Body of pancreas (tissue), 4 donors: ENCODE results near the gene SLC25A31.

Source experiments
- CTCF ChIP-seq, 7 experiments: fragments of 450-650 bp in 4 of 7; fragments of 200-600 bp in 3 of 7; sonication (generic) in 3 of 7; IDR thresholded peaks; one replicate each; pipeline ENCODE4 v1.5.1; 2016 to 2019; ENCODE audit warnings: antibody characterized with exemption in 7 of 7
- POLR2A ChIP-seq, 3 donors: fragments of 450-650 bp; IDR thresholded peaks; one replicate each; pipeline ENCODE4 v1.6.1; 2016; ENCODE audit warnings: antibody characterized with exemption in 3 of 3, mild to moderate bottlenecking in 2 of 3

- no peak for TF ChIP-seq CTCF (IDR thresholded peaks at IDR 0.05)
- TF ChIP-seq POLR2A (IDR thresholded peaks at IDR 0.05): no peak
Observed at GRCh38 chr4:127756906-127757305, 26.7 kb downstream of the SLC25A31 start.
